ENCODE results near the gene ATOSA.

GRCh38 chr15:52670087-52670486 lies 9.1 kb downstream of the ATOSA start:
- TF ChIP-seq CTCF (conservative IDR thresholded peaks at IDR 0.05 in 1 of 2, IDR thresholded peaks at IDR 0.05 in 1 of 2; ENCODE audit: extremely low read depth in 1 of 2, insufficient read depth in 1 of 2, low read depth in 1 of 2, low read length in 2 of 2) = no peak
- TF ChIP-seq EZH2 (IDR thresholded peaks at IDR 0.05; ENCODE audit: borderline replicate concordance, low read length) = no peak

Data from mammary epithelial cell (primary cell).